ENCODE measurements around the gene KIF13A.

Gene KIF13A

DNA sequence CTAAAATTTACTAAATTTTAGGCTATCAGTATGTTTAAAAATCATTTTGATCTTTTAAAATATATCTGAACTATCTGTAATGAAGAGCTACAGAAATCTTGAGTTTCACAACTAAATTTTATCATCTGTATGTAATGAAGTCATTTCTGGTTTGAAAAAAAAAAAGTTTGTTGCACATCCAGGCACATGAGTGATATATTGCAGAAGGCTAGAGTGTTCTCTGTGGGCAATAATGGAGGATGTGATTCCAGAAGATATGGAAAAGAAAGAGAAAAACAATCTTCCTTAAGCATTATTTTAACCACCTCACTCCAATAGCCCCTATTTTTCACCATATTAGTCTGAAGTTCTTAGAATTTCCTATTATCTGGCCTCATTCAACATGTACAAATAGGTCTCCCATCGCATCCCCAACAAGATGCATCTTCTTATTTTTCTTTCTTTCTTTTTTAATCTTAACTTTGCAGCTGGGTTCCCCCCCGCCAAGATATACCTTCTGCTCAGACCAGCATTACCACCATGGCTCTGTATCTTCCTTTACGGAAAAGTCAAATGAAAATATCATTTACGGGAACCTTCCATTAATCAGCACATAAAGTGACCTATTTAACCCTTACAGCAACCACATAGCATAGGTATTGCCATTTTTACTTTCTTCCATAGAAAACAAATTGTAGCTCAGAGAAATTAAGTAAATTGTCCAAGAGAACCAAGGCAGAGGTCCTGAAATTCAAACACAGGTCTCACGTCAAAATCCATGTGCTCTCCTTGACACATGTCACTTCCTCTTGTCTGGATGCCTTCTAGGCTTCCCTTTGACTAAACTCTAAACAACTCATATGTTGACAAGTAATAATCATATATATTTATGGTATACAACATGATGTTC is 116.9 kb downstream of the KIF13A start:
- DNase-seq (ENCODE audit: insufficient read length, low spot score) (no peak), FAIRE-seq (no peak)
- TF ChIP-seq, protein P1, sequence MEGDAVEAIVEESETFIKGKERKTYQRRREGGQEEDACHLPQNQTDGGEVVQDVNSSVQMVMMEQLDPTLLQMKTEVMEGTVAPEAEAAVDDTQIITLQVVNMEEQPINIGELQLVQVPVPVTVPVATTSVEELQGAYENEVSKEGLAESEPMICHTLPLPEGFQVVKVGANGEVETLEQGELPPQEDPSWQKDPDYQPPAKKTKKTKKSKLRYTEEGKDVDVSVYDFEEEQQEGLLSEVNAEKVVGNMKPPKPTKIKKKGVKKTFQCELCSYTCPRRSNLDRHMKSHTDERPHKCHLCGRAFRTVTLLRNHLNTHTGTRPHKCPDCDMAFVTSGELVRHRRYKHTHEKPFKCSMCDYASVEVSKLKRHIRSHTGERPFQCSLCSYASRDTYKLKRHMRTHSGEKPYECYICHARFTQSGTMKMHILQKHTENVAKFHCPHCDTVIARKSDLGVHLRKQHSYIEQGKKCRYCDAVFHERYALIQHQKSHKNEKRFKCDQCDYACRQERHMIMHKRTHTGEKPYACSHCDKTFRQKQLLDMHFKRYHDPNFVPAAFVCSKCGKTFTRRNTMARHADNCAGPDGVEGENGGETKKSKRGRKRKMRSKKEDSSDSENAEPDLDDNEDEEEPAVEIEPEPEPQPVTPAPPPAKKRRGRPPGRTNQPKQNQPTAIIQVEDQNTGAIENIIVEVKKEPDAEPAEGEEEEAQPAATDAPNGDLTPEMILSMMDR (IDR thresholded peaks at IDR 0.05; ENCODE audit: insufficient read depth, missing control alignments) = no peak

DNA sequence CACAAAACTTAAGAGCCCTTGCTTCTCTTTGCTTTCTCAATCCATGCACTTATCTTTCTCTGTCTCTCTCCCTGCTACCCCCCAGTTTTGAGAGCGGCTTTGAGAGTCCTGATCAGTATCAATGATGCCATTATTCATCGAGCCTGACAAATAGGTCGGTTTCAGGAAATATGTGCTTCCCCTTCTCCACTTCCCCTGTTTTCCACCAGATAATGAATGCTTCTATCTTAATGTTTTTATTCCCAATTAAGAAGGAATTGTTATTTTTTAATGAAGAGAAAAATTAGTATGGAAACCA is 117.7 kb downstream of the KIF13A start:
- TF ChIP-seq, protein P1 (IDR thresholded peaks at IDR 0.05; ENCODE audit: insufficient read depth, missing control alignments) = no peak
- DNase-seq (ENCODE audit: insufficient read length, low spot score) = no peak
- no peak for FAIRE-seq

DNA sequence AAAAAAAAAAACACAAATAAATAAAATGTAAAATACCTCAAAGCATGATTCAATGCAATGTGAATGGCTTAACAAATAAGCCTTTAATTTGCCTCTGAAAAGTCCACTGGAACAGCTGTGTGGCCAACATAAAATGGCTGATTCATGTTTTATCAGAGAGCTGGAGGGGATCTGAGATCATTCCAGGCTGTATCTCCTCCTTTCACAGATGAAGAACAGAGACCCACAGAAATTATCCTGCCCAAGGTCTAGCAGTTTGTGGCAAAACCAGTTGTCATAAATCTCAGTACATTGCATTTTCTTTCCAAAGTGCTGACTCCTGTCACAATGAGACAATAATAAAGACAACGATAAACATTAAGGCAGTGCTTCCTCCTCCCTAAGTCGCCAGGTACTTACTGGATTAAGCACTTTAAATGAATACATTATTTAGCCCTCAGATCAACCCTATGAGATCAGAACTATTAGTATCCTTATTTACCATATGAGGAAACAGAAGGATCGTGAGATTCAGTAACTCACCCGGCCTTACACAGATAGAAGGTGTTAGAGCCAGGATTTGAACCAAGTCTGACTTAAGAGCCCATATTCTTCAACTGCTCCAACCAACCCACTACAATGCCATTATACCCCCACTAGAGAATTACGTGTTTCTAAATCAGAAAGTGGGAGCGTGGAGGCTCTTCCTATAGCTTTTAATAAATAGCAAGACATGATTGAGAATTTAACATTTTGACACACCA is 118.3 kb downstream of the KIF13A start:
- FAIRE-seq (no peak), DNase-seq (ENCODE audit: insufficient read length, low spot score) (no peak)
- TF ChIP-seq, protein P1 (IDR thresholded peaks at IDR 0.05; ENCODE audit: insufficient read depth, missing control alignments) = no peak

DNA sequence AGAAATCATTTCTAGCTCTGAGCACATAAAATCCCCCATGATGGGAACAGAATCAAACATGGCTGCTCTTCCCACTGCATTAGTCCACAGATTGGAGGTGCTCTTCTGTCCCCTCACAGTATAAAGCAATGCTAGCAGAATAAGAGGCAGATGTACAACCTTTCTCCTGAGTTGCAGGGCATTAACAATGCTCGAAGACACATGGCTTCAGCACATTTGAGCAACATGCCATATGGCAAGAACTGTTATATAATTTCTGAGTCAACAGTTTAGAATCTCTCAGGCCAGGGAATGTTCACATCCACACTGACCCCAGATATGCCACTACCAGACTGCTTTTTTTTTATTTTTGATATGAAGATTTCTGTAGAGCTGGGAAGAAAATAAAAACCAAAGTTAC is 119.6 kb downstream of the KIF13A start:
- no peak for FAIRE-seq
- TF ChIP-seq, protein P1 (IDR thresholded peaks at IDR 0.05; ENCODE audit: insufficient read depth, missing control alignments) = no peak
- DNase-seq (ENCODE audit: insufficient read length, low spot score) = no peak

DNA sequence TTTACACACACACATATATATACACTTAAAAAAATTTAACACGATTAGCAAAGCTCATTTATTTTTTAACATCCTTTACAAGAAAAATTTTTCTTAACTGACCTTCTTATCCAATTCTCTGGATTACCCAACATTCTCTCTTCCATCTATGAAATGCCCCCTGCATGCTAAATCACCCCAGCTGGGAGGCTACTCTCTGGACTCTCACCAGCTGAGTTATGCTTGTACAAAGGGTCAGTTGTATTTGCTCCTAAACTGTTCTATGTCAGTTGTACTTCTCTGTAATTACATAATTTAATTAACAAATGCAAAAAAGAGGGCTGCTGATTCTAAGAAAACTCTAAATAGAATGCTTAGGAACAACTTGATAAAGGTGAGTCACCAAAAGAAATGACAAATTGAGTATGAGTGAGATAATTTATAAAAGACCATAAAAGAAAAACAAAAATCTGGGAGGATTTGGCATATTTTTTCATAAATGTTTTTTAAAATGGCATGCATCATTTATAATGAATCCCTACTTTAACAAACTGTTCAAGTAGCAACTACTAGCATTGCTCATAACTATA is 120.5 kb downstream of the KIF13A start:
- DNase-seq (ENCODE audit: insufficient read length, low spot score) (no peak), FAIRE-seq (no peak)
- TF ChIP-seq, protein P1 (IDR thresholded peaks at IDR 0.05; ENCODE audit: insufficient read depth, missing control alignments) = no peak

DNA sequence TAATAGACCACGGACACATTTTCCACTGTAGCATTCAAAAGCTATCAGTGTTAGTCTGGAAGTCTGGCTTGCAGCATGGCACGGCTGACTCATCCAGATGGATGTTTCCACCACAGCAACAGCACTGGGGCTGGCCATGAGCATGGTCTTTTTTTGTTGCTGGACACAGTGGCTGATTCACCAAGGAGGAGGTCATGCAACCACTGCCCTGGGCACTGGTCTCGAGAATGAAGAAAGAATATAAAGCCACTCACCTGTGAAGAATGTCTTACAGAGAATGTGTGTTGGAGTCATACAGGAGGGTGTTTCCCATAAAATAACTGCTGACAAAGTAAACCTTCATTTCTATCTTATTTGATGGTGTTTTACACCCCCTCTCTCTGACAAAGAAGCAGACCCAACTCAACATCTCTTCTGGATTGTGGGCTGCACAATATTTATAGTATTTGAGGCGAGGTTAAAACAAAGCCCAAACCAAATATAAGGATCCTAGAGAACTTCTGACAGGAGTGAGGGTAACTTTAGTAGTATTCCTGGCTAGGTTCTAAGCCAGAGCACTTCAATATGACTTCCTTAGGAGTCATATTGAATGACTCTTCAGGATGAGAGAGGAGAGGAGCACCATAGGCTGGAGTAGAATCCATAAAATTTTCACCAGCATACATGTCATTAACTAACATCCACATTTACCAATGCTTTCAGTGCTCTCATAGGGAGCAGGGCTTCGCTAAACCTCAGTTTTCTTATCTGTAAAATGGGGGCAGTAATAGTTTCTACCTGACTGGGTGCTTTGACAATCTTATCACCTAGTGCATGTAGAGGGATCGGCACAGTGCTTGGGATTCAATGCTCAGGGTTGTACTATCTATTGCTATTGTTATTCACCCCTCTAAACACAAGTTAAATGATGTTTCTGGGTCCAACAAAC is 121.4 kb downstream of the KIF13A start:
- FAIRE-seq = no peak
- TF ChIP-seq, protein P1 (IDR thresholded peaks at IDR 0.05; ENCODE audit: insufficient read depth, missing control alignments) = no peak
- DNase-seq (ENCODE audit: insufficient read length, low spot score) = no peak

Measured in D721Med (cell line).